NCI-H774 (cell line): Measurements from ENCODE around the gene HDHD5.

Source experiments
- DNase-seq: peaks from one replicate; lab custom pipeline; 2025; lab: John Stamatoyannopoulos, UW

Gene HDHD5

DNA sequence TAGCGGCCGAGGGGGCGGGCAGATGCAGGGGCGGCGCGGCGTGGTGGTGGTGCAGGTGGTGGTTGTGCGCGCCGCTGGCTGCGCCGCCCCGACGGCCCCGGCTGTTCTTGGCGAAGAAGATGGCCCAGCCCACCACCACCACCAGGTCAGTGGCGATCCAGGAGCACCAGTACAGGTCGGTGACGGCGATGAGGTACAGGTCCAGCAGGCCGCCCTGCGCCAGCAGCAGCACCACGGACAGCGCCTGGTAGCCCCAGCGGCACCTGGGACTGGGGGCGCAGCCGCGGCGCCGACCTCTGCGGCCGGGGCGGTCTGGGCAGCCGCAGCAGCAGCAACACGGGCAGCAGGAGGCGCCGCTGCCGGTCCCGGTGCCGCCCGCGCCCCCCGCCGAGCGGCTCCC, 38.8 kb downstream of the HDHD5 start:
- no peak for DNase-seq

- DNase-seq: no peak
Observed at GRCh38 chr22:17119481-17120202, 39.4 kb downstream of the HDHD5 start.

- no peak for DNase-seq
Observed at GRCh38 chr22:17118342-17118741, 40.7 kb downstream of the HDHD5 start.

DNA sequence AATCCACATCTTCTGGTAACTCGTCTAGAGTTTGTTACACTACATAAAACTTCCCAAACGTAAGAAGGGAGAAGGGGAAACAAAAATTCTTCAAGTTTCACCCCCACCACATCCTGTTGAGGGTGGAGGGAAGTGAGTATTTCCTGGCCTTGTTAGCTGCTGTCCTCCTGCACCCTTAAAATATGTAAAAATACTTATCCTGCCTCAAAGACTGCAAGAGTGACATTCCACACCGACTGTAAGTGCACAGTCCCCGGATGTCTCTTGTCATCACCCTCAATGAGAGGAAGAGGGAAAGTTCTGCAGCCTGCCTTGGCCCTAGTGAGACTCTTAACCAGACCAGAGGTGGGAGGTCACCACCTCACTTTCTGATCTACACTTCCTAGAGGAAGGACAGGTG, 41.2 kb downstream of the HDHD5 start:
- no peak for DNase-seq

DNA sequence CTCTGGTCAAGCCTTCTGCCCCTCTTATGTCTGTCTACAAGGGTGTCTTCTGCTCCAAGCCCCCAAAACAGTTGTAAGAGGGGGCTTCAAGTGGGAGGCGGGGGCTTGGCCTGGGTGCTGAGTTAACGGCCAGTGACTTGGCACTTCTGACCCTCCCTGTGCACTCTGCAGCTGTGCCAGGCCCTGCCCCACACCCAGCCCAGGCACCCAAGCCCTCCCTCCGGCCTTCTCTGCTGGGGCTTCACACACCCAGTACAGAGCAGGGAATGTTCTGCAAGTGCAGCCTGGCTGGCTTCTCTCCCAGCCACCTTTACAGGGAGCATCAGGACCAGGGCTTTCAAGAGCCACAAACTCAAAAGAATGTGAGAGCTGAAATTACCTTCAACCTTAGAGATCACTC, 41.7 kb downstream of the HDHD5 start:
- DNase-seq: no peak

GRCh38 chr22:17116572-17117330, 42.3 kb downstream of the HDHD5 start:
- DNase-seq: no peak

DNA sequence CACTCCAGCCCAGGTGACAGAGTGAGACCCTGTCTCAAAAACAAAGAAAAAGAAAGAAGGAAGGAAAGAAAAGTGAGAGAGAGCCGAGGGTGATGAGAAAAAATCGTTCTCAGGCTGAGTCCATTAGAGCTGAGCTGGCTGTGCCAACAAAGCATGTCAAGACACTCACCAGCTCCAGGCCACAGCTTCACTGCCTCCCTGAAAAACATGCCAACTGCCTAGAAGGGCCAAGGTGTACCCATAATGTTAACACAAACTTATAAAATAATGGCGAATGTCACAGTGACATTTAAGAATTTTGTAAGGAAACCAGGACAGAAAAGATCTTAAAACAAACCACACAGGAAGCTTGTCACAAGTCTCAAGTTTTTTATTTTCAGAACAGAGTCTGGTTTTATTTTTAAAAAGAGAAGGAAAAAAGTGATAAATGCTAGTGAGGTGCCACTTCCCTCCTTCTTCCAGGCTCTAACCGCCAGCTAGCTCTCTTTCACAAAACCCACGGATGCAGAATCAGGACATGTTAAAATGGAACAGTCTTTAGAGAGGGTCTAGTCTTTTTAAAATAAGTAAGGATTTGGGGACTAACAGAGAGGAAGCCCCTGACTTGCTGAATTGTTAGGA, 43.0 kb downstream of the HDHD5 start:
- no peak for DNase-seq

- no peak for DNase-seq
Observed at GRCh38 chr22:17115236-17115635, 43.8 kb downstream of the HDHD5 start.

DNA sequence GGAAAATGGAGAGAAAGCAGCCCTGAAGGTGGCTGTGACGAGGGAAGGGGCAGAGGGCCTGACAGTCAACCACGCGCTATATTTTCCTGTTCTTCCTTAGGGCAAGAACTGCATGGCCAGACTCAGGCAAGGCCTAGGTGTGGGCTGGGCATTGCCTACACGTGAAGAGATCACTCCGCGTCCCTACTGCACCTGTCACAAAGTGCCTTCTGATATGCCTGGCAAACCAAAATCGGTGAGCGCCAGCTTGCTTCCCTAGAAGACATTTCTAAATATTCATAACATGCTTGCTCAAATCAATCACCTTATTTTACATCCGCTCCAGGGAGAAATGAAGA, 44.2 kb downstream of the HDHD5 start:
- DNase-seq: no peak

- no peak for DNase-seq
Observed at GRCh38 chr22:17114173-17114897, 44.7 kb downstream of the HDHD5 start.

GRCh38 chr22:17113600-17113999, 45.5 kb downstream of the HDHD5 start:
- no peak for DNase-seq

- peak; percentile 7 for DNase-seq
Observed at GRCh38 chr22:17112491-17113042, 46.5 kb downstream of the HDHD5 start.

- DNase-seq: no peak
Observed at GRCh38 chr22:17110791-17111550, 48.1 kb downstream of the HDHD5 start.

DNA sequence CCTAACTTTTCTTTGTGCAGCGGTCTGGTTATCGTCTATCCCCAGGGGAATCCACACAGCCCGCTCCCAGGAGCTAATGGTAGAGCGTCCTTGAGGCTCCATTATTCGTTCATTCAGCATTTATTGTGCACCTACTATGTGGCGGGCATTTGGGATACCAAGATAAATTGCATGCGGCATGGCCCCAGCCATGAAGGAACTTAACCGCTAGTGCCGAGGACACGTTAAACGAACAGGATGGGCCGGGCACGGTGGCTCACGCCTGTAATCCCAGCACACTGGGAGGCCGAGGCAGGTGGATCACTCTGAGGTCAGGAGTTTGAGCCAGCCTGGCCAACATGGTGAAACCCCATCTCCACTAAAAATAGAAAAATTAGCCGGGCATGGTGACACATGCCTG, 49.1 kb downstream of the HDHD5 start:
- no peak for DNase-seq

DNA sequence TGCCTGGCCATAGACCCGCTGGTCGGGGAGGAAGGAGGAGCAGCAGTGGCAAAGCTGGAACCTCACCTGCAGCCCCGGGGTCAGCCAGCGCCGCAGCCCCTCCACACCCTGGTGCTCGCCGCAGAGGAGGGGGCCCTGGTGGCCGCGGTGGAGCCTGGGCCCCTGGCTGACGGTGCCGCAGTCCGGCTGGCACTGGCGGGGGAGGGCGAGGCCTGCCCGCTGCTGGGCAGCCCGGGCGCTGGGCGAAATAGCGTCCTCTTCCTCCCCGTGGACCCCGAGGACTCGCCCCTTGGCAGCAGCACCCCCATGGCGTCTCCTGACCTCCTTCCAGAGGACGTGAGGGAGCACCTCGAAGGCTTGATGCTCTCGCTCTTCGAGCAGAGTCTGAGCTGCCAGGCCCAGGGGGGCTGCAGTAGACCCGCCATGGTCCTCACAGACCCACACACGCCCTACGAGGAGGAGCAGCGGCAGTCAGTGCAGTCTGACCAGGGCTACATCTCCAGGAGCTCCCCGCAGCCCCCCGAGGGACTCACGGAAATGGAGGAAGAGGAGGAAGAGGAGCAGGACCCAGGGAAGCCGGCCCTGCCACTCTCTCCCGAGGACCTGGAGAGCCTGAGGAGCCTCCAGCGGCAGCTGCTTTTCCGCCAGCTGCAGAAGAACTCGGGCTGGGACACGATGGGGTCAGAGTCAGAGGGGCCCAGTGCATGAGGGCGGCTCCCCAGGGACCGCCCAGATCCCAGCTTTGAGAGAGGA, 49.8 kb downstream of the HDHD5 start:
- DNase-seq: no peak

DNA sequence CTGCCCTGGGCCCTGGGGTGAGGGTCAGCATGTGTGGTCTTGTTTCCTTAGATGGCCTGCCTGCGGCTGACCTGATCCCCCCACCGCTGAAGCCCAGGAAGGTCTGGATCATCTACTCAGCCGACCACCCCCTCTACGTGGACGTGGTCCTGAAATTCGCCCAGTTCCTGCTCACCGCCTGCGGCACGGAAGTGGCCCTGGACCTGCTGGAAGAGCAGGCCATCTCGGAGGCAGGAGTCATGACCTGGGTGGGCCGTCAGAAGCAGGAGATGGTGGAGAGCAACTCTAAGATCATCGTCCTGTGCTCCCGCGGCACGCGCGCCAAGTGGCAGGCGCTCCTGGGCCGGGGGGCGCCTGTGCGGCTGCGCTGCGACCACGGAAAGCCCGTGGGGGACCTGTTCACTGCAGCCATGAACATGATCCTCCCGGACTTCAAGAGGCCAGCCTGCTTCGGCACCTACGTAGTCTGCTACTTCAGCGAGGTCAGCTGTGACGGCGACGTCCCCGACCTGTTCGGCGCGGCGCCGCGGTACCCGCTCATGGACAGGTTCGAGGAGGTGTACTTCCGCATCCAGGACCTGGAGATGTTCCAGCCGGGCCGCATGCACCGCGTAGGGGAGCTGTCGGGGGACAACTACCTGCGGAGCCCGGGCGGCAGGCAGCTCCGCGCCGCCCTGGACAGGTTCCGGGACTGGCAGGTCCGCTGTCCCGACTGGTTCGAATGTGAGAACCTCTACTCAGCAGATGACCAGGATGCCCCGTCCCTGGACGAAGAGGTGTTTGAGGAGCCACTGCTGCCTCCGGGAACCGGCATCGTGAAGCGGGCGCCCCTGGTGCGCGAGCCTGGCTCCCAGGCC, 50.6 kb downstream of the HDHD5 start:
- no peak for DNase-seq

DNA sequence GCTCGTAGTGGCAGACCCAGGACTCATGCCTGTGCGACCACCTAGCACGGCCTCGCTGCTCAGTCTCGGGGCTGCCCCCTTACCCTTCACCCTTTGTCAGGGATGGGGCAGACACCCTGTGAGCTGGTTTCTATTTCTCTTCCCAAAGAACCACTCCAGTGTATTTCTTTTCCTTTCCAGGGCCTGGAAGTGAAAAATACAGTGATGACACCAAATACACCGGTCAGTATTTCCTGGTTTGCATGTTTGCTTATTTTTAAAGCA, 51.6 kb downstream of the HDHD5 start:
- DNase-seq: no peak

- DNase-seq: no peak
Observed at GRCh38 chr22:17106785-17107546, 52.1 kb downstream of the HDHD5 start.

DNA sequence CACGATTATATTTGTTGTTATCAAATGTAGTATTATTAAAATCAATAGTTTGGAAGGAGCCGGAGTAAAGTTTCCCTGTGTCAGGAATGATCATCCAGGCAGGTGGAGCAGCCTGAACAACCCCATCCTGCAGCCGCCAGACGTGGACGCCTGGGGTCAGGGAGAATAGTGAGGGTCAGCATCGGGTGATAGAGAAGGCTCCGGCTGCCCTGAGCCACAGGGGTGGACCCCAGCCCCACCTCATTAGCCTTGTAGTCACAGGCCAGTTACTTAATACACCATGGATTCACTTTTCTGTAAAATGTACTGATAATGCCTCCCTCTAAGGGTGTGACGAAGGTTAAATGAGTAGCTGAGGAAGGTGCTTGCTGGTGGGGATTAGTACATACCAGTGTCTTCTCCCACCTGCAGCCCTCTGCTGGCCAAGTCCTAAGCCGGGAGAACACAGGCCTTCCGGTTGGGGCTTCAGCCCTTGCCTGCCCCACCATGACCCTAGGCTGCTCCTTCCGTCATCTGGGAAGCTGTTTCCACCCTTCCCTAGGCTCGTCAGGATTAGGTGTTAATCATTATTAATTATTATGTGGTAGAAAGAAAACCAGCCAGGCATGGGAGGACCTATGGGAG, 52.8 kb downstream of the HDHD5 start:
- DNase-seq: no peak
